Activated CD8-positive, alpha-beta memory T cell treated with anti-CD3 and anti-CD28 coated beads, Interleukin-2, amount 50 U/mL, for 48 hours (primary cell): Measurements from ENCODE around the gene BSG.
"Not testable (repeated sequence)": the region's sequence is repeated elsewhere in the genome, so short reads cannot be mapped to it uniquely, and the experiment has no call there.

Experiments
- DNase-seq: peaks from one replicate; pipeline ENCODE4 v3.0.0-alpha.2; 2020

Gene BSG

DNA sequence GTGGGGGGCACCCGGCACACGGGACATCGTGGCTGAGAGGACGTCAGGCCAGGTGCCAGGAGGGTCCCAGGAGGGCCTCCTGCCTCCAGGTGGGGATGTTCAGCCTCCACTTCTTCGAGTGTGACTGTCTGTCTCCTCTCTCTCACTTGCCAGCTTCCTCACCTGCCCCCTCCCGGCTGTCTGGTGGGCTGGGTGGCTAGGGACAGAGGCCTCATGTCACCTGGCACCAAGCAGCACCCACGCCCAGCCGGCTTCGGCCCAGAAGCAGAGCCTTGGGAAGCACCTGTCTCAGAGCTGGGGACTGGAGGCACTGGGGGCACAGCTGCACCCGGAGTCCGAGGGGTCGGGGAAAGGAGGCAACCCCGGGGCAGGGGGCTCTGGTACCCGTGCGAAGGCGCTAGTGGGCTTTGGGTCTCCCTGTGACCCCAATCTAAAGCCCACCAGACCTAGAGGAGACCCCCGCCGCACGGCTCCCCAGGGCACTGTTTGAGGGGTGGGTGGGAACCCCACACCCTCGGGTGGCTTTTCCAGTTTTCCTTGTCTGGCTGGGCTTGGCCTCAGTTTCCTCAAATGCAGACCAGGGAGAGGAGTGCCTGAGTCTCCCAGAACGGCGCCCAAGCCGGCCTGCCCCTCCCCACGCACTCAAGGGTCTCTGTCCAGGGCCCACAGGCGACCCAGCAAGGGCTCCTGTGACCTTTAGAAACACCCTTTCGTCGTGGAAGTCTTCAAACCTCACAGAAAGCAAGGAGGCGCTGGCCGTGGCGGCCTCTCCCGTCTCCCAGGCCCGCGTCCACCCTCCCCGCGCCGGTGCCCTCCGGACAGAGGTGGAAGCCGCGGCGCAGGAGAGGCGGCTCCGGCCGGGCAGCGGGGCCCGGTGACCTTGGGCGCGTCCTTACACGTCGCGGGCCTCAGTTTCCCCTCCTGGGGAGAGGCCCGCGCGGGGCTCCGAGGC lies 16.6 kb downstream of the BSG start:
- DNase-seq = no peak

DNA sequence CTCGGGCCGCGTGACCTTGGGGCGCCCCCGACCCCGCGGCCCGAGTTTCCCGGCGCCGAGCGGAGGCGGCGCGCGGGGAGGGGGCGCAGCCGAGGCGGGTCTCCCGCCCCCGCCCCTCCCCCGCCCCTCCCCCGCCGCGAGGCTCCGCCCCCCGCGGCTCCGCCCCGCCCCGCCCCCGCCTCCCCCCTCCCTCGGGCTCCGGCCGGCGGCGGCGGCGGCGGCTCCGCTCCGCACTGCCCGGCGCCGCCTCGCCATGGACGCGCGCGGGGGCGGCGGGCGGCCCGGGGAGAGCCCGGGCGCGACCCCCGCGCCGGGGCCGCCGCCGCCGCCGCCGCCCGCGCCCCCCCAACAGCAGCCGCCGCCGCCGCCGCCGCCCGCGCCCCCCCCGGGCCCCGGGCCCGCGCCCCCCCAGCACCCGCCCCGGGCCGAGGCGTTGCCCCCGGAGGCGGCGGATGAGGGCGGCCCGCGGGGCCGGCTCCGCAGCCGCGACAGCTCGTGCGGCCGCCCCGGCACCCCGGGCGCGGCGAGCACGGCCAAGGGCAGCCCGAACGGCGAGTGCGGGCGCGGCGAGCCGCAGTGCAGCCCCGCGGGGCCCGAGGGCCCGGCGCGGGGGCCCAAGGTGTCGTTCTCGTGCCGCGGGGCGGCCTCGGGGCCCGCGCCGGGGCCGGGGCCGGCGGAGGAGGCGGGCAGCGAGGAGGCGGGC lies 17.4 kb downstream of the BSG start, which contains the start of gene HCN2:
Gene HCN2, plus strand, starts transcription at position 189 of the 703 bp plus-strand sequence. Its CDS starts 65 bp downstream, at position 254.
- DNase-seq = no peak

DNA sequence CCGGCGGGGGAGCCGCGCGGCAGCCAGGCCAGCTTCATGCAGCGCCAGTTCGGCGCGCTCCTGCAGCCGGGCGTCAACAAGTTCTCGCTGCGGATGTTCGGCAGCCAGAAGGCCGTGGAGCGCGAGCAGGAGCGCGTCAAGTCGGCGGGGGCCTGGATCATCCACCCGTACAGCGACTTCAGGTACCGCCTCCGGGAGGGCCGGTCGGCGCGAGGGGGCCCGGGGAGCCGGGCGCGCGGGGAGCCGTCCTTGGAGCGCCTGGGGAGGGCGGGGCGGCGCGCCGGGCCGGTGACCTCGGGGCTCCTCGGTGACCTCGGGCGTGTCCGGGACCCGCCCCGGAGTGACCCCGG lies 18.0 kb downstream of the BSG start:
- DNase-seq = no peak

DNA sequence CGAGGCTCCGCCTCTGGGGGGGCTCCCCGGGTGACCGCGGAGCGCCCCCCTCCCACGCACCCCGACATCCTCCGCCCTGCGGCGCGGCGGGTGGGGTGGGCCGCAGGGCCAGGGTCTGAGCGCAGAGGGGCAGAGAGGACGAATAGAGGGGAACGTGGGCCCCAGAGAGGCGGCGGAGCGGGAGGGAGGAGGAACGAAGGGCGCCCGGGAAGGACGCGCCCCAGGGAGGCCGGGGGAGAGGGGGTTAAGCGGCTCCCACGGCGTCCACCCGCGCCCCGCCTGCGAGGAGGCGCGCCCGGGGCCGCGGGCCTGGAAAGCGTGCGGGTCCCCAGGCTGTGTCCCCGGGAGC lies 18.3 kb downstream of the BSG start:
- DNase-seq = no peak

DNA sequence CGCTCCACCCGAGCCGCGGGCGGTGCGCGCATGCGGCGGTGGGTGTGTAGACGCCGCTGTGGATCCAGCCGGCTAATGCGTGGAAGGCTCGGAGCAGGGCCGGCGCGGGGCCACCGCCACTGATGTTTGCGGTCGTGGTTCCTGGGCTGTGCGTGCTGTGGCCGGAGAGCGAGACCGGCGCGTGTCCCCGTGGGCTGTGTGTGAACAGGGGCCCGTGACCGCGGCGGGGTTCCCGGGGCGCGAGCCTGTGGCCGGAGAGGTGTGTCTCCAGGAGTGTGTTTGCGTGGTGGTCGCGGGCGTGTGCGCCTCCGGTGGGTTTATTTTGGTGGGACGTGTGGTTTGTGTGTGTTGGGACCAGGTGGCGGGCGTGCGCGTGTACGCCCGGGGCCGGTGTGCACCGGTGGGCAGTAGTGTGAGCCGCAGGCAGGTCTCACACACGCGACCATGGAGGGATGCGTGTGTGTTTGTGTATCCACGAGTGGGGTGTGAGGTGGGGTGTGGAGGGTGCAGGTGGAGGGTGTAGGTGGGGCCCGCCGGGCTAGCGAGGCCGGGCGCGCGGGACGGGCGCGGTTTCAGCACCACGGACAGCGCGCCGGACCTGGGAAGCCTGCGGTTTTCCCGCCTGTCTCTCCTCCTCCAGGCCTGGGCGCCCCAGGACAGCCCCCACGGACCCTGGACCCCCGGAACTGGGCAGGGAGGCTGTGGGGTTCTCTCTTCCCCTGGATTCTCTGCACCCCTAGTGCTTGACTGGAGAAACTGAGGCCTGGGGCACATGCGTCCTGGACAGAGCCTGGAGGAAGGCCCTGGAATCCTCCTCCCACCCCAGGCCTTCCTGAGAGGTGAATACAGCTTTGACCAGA lies 18.9 kb downstream of the BSG start:
- no peak for DNase-seq

DNA sequence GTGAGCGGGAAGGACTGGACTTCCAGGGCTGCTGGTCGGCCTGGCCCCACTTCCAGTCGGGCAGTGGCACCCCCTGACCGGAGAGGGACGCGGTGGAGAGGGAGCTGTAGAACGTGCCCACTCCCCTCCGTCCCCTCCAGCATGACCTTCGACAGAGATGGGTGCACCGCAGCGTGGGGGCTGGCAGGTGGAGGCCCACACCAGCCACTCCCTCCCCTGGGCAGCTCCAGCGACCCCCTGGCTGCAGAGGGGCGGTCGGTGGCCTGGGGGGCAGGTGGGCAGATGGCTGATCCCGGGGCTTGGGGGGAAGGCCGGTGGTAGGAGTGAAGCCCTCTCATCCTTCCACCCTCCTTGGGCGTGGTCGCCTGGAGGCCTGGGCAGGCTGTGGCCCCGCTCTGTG lies 19.7 kb downstream of the BSG start:
- no peak for DNase-seq

DNA sequence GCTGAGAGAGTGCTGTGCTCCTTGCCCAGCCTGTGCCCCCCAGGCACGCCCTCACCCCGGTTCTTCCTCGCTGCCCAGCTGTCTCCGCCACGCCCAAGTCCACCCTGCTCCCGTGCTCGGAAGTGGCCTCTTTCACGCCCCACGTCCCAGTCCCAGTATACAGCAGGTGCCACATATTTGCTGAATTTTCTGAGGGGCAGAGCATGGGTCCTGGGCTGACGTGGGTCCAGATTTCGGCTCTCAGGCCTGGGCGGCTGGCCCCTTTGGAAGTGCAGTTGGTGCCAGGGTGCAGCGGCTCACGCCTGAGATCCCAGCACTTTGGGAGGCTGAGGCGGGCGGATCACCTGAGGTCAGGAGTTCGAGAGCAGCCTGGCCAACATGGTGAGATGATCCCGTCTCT lies 20.7 kb downstream of the BSG start:
- no peak for DNase-seq

DNA sequence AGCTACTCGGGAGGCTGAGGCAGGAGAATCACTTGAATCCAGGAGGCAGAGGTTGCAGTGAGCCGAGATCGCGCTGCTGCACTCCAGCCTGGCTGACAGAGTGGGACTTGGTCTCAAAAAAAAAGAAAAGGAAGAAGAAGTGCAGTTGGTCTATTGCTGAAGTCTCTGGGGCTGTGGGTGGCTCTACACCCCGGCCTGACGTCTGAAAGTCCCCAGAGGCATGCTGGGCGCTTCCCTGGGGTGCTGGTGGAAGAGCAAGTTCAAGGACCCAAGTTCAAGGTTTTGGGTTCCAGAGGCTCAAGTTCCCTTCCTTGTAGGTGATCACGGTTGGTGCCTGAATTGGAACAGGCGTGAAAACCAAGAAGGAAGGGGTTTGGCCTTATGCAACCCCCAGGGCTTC lies 21.1 kb downstream of the BSG start:
- DNase-seq = no peak

DNA sequence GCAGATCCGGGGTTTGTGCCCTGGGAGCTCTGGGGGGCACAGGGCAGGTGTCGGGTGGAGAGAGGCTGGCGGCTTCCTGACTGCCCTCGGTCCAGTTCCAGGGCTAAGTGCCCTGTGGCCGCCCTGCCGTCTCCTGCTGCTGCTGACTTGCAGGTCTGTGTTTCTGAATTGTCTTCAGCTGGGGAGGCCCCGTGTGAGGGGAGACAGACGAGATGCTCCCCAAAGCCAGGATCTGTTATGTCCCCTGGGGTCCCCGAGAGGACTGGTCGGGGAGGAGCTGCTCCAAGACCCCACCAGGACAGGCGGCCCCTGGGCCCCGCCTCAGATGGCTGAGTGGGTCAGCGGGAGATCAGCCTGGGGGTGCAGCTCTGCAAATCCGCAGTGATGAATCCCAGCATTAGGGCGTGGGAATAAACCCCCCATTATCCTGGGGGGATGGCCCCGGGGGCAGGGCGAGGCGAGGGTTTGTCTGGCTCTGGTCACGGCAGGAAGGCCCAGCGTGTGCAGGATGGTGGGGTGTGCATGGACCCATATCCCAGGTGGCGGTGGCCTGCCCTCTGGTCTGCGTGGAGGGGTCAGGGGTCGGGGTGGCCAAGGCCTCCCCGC lies 22.0 kb downstream of the BSG start:
- no peak for DNase-seq

DNA sequence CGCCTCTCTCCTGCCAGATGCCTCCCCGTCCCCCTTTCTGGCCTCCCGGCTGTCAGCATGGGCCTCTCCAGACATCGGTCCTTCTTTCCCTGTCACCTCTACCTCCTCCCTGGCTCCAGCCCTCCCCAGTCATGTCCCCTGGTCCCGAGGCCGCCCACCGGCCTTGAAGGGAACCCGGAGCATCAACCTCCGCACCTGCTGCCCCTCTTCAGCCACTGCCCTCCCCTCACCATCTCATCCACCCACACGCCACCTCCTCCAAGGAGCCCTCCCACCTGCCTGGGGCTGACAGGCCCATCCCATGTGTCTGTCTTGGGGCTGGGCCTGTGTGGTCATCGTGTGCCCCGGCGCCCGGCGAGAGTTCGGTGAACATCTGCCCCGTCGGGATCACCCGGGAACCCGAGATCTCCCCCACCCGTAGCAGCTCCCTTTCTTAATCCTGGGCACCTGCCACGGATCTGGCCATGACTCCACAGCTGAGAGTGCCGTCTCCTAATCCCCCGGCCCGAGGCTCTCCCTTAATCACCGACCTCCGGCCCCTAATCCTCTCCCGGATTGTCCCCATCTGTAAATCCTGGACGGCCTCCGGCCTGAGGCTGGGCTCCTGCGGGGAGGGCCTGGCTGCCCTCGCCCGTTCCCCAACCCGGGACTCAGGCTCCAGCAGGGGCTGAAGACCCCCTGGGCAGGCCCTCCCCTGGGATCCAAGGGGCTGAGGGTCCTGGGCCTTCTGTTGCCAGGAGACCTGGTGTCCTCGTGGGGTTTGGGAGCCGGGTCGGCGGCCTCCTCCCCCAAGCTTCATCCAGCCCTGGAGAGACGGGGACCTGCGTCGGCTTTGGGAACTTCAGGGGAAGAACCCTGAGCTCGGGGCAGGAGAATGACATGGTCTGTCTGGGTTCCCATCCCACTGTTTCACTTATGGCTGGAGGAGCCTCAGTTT lies 23.2 kb downstream of the BSG start:
- DNase-seq = no peak

DNA sequence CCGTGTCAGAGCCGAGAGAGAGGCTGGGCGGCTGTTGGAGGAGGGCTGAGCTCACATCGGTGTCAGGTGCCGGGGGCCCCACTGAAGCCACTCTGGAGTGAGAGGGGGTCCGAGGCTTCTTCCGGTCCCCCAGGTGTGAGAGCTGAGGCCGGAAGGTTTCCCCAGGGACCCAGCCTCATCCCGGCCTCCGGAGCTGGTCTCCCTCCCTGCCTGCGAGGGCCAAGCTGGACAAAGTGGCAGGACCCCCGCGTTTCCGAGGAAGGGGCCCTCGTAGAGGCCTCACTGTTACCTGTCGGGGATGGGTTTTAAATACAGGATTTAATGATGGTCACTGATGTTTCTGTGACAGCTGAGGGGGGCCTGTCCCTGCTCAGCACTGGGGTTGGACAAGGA lies 23.9 kb downstream of the BSG start:
- no peak for DNase-seq

DNA sequence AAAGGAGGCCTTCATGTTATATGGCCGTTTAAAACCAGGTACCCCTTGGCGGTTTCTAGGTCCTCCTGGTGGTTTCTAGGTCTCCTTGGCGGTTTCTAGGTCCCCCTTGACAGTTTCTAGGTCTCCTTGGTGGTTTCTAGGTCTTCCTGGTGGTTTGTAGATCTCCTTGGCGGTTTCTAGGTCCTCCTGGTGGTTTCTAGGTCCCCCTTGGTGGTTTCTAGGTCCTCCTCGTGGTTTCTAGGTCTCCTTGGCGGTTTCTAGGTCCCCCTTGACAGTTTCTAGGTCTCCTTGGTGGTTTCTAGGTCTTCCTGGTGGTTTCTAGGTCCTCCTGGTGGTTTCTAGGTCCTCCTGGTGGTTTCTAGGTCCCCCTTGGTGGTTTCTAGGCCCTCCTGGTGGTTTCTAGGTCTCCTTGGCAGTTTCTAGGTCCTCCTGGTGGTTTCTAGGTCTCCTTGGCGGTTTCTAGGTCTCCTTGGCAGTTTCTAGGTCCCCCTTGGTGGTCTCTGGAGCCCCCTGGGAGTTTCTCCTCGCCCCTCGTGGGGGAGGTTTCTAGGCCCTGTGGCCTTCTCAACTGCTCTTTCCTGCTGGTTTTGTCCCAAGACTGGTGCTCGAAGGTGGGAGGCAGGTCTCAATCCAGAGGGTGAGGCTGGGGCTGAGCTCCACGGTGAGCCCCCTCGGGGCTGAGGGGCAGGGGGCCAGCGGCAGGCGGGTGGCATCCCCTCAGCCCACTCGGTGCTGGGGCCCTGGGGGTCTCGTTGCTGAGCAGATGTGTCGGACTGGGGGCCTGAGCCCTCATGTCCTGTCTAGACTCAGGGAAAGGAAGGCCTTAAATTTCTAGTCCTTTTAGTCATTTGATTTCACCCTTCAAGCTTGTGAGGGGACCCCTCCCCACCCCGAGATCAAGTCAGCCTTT lies 25.3 kb downstream of the BSG start:
- peak; percentile 61 for DNase-seq

DNA sequence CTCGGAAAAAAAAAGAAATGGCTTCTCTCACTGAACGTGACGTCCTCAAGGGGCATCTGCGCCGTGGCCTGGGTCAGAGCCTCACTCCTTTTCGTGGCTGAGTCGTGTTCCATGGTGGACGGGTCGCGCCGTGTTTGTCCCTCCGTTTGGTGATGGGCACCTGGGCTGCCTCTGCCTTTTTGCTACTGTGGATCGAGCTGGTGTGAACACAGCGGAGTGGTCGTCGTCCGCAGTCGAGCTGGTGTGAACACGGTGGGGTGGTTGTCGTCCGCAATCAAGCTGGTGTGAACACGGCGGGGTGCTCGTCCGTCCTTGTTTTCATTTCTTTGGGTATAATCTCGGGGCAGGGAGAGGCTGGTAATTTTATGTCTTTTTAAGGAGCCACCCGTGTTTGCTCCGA lies 28.9 kb downstream of the BSG start:
- DNase-seq = no peak

DNA sequence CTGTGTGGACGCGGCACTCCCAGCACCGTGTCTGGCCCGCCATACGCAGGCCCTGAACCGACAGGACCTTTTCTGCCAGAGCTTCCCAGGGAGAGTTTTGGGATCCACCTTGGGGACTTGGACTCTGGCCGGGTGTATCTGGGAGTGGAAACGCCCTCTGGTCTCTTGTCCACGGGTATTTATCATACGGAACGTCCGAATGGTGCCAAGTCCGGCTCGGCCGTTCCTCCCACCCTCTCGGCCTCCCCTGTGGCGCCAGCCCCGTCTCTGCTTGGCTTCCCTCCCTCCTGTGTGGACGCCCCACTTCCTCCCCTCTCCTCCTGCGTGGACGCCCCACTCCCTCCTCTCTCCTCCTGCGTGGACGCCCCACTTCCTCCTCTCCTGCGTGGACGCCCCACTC lies 29.4 kb downstream of the BSG start:
- DNase-seq = no peak

DNA sequence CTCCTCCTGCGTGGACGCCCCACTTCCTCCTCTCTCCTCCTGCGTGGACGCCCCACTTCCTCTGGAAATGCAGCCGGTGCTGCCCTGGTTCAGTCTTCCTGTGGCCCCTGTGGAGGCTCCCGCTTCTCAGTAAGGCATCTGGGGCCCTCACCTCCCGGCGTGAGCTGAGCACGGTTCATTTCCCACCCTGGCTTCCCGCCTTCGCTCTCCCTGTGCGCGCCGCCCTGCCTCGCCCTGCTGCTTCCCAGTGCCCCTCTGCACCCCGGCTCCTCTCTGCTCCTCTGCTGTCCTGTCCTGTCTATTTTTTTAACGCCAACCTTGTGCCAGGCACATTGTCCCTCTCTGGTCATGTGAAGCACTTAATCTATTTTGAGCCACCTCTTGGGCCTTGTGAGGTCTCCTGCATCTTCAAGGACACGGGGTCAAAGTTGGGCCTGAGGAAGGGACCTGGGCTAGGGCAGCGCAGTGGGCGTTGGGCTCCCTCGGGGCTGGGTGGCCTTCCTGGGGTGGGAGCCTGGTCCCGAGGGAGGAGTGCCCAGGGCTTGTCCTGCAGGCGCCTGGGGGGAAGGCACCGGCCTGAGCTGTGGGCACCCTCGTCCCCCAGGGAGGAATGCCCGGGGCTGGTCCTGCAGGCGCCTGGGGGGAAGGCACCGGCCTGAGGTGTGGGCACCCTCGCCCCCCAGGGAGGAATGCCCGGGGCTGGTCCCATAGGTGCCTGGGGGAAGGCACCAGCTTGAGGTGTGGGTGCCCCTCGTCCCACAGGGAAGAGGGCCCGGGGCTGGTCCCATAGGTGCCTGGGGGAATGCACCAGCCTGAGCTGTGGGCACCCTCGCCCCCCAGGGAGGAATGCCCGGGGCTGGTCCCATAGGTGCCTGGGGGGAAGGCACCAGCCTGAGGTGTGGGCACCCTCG lies 30.2 kb downstream of the BSG start:
- no peak for DNase-seq

DNA sequence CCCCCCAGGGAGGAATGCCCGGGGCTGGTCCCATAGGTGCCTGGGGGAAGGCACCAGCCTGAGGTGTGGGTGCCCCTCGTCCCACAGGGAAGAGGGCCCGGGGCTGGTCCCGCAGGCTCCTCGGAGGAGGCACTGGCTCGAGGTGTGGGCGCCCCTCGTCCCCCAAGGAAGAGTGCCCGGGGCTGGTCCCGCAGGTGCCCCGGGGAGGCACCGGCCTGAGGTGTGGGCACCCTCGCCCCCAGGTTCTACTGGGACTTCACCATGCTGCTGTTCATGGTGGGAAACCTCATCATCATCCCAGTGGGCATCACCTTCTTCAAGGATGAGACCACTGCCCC lies 30.9 kb downstream of the BSG start:
- DNase-seq = not testable (repeated sequence)

DNA sequence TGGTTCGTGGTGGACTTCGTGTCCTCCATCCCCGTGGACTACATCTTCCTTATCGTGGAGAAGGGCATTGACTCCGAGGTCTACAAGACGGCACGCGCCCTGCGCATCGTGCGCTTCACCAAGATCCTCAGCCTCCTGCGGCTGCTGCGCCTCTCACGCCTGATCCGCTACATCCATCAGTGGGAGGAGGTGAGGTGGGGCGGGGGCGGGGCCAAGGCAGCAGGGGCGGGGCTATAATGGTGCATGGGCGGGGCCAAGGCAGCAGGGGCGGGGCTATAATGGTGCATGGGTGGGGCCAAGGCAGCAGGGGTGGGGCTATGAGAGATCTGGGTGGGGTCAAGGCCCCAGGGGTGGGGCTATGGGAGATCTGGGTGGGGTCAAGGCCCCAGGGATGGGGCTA lies 31.4 kb downstream of the BSG start:
- DNase-seq = peak; percentile 79

DNA sequence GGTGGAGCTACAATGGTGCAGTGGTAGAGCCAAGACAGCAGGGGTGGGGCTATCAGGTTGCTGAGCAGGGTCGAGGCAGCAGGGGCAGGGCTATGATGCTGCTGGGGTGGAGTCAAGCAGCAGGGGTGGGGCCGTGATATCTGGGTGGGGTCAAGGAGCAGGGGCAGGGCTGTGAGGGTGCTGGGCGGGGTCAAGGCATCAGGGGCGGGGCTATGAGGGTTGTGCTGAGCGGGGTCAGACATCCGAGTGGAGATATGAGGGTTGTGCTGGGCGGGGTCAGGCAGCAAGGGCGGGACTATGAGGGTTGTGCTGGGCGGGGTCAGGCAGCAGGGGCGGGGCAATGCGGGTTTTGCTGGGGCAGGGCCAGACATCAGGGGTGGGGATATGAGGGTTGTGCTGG lies 32.0 kb downstream of the BSG start:
- DNase-seq = peak; percentile 80

DNA sequence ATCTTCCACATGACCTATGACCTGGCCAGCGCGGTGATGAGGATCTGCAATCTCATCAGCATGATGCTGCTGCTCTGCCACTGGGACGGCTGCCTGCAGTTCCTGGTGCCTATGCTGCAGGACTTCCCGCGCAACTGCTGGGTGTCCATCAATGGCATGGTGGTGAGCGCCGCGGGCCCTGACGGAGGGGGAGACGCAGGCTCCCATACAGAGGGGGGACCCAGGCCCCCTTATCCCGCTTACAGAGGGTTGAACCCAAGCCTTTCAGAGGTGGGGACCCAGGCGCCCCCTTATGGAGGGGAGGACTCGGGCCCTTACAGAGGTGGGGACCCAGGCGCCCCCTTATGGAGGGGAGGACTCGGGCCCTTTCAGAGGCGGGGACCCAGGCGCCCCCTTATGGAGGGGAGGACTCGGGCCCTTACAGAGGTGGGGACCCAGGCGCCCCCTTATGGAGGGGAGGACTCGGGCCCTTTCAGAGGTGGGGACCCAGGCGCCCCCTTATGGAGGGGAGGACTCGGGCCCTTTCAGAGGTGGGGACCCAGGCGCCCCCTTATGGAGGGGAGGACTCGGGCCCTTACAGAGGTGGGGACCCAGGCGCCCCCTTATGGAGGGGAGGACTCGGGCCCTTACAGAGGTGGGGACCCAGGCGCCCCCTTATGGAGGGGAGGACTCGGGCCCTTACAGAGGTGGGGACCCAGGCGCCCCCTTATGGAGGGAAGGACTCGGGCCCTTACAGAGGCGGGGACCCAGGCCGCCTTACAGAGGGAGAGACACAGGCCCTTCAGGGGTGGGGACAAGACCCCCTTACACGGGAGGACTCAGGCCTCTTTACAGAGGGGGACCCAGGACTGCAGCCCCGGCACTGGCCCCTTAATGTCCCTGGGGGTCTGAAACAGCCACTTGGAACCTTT lies 32.9 kb downstream of the BSG start:
- DNase-seq = peak; percentile 76
